Stimulated activated CD8-positive, alpha-beta memory T cell treated with anti-CD3 and anti-CD28 coated beads, Interleukin-4, amount 100 ng/mL, for 24 hours (primary cell): ENCODE data around the gene PLCB4.

Experiments
- DNase-seq: peaks from one replicate; pipeline ENCODE4 v3.0.0-alpha.2; 2020; ENCODE audit warnings: low read depth

The PLCB4 gene

DNA sequence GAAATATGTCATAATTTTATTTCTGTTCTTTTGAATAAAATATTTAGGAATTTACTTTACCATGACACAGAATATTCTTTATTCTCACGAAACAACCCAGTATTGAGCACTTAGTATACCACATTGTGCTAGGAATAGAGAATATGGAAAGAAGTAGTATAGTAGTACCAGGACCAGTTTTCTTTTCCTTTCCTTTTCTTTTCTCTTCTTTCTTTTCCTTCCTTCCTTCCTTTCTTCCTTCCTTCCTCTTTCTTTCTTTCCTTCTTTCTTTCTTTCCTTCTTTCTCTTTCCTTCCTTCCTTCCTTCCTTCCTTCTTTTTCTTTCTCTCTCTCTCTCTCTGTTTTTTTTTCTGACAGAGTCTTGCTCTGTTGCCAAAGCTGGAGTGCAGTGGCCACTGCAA, 7.5 kb upstream of the PLCB4 start:
- no peak for DNase-seq

- DNase-seq, result no peak
Measured at GRCh38 chr20:9062066-9062465, 6.8 kb upstream of the PLCB4 start.

GRCh38 chr20:9066191-9066590, 2.7 kb upstream of the PLCB4 start:
- DNase-seq, result no peak

- DNase-seq, result no peak
Measured at GRCh38 chr20:9068233-9068801, 570 bp upstream of the PLCB4 start.

GRCh38 chr20:9070304-9070703, 1.4 kb downstream of the PLCB4 start:
- DNase-seq, result no peak

GRCh38 chr20:9071976-9072726, 3.3 kb downstream of the PLCB4 start:
- no peak for DNase-seq

GRCh38 chr20:9072861-9073500, 4.1 kb downstream of the PLCB4 start:
- no peak for DNase-seq

DNA sequence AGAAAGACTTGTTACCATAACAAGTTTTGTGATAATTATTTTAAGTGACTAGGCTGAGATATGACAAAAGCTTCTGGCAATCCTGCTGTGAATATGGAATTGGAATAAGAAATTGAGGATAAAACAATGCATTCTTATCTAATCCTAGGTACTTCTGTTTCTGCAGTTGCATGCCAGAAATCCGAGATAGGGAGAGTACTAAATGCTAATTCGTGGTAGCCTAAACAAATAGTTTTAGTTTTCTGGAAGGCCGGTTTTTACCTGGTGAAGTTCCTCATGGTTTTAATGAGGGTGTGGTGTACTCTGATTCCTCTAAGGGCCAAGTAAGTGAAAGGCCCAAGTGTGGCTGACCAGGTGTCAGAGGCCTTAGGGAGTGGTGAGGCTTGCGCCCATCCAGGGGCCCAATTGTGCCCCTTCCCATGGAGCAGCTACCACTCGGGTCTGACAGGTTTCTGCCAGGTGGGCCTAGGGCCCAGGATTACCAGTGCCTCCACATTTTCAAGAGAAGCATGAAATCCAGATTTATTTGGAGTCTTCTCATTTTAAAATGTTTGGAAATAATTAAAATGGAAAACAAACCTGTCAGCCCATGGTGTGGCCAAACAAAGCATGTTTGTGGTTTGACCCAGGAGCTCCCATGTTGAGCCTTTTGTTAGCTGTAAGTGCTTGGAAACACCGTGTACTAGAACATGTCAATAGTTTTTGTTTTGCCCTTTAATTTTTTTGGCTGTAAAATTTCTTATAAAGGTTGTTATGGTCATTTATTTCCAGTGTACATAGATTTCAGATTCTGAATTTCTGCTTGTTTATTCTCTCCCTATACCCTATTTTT, 6.6 kb downstream of the PLCB4 start:
- no peak for DNase-seq

- DNase-seq, result no peak
Measured at GRCh38 chr20:9076440-9076839, 7.6 kb downstream of the PLCB4 start.

DNA sequence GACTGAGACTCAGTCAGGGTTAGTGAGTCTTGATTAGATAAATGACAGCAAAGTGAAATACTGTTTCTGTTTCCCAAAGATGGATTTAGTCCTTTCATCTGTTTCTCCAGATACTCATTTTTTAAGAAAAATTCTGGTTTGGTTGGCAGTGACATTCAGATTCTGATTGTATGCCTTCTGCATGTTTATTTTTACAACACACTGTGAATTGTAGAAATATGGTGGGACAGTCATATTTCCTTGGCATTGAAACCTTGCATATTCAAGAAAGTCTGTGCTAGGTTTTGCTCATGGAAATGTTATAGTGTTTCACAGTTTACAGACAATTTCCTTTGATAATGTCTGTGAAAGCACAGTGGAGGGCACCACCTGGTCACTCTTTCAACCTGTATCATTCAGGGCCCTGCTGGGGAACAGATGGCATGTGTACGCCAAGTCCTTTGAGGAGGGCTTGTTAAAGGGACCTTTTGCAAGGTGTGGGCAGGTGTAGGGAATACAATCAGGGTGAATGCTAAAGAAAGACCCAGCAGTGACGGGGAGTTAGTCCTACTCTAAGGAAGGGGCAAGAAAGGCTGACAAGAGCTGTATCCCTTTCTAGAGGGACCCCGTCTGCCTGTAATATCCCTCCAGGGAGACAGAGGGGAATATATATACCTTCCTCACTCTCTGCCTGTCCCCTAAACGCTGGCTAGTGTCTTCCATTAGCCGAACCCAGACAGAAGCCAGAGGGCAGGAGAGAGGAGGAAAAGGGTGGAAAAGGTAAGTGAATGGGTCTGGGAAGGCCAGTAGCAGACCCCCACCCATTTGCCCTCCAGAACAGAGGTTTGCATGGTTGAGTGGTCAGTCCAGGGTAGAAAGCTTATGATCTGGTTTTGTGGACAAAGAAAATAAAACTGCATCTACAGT, 10.2 kb downstream of the PLCB4 start:
- no peak for DNase-seq

DNA sequence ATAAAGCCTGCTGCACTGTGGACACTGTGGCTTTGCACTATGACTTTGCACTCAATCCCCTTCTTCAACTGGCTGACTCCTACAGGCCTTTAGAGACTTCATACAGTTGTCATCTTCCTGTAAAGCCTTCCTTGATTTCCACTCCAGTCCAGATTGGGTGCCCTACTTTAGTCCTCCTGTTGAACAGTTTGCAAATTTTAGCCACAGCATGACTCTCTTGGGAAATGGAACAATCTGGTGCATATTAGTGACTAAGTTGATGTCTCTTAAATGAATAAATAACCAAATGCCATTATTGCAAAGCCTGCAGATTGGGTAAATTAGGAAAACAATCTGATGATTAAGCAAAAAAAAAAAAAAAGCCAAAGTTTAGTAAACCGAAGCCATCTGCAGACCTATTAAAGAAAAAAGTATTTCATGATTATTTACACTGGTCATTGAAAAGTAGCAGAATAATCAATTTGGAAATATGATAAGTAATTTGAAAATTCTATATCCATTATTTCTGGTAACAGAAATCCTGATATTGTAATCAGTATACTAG, 12.6 kb downstream of the PLCB4 start:
- no peak for DNase-seq

DNA sequence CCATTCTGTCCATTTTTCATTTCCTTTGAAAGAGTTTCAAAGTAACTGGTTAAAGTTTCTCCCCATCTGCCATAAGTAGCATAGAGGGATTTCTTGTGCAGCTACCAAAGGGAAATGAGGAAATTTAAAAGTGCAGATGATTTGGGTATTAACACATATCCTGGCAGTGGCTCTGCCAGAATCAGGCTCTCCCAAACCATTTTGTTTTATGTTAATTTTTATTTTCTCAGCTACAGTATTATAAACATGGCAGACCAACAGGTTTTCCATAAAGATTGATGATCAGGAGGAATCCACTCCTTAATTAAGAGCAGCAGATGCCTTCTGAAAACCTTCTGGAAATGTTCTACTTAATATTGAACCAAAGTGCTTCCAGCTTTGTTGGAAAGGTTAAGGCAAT, 13.9 kb downstream of the PLCB4 start:
- no peak for DNase-seq

GRCh38 chr20:9087531-9088217, 18.8 kb downstream of the PLCB4 start:
- DNase-seq, result no peak

- DNase-seq, result no peak
Measured at GRCh38 chr20:9088556-9088955, 19.7 kb downstream of the PLCB4 start.

GRCh38 chr20:9092113-9092512, 23.2 kb downstream of the PLCB4 start:
- no peak for DNase-seq

DNA sequence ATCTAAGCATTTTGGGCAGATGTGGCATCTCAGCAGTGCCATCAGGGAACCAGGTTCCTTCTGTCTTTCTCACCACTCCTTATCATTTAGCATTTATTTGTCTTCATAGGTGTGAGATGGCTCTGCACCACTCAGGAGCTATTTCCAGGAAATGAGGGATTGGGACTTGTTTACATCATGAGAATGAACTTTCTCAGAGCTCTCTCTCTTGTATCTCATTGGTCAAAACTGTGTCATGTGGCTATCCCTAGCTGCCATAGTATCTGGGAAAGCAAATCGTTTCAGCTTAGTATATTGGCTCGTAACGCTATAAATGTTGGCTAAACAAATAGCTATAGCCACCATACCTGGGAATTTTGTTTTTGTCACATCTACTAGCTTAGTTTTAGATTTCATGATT, 23.8 kb downstream of the PLCB4 start:
- no peak for DNase-seq

GRCh38 chr20:9093218-9093957, 24.5 kb downstream of the PLCB4 start:
- DNase-seq, result no peak

GRCh38 chr20:9099372-9099771, 30.5 kb downstream of the PLCB4 start:
- no peak for DNase-seq

DNA sequence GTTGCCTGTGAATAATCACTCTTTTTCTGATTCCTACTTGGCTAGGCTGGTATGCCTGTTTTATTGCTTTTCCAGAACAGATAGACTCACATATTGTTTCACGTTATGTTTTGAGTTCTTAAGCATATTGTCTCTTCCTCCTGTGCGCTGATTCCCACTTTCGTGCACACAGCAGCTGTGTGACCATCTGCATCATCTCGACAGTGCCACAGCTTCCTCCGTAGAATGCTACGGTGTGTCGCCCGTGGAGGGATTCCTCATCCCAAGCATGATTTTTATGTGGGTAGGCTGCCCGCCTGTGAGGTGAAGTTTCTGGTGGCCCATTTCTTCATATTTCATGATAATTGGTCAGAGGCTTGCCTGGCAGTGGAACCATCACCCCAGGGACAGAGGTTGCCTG, 31.8 kb downstream of the PLCB4 start:
- no peak for DNase-seq

- DNase-seq, result no peak
Measured at GRCh38 chr20:9102456-9102855, 33.6 kb downstream of the PLCB4 start.
